H9 (cell line): ENCODE measurements around the gene DNAI1. TPM values are rescaled to one million over a fixed set of nuclear protein-coding genes. Genes with fewer than 3 reads are reported as not detected.

ENCODE experiments used
- DNase-seq: peaks from one replicate; pipeline ENCODE4 v3.0.0-alpha.2; 2017
- H2AFZ ChIP-seq: one replicate; pipeline ENCODE4 v1.6.1; 2013; ENCODE audit warnings: mild to moderate bottlenecking, low read length, control low read depth, moderate library complexity
- H2AK5ac ChIP-seq: 2 replicates; pipeline ENCODE4 v1.6.1; 2013; ENCODE audit warnings: low read length, control low read depth, mixed read lengths; ENCODE audit not compliant: insufficient read length
- H2BK120ac ChIP-seq: one replicate; pipeline ENCODE4 v1.6.1; 2013; ENCODE audit warnings: low read depth, mild to moderate bottlenecking, low read length, control low read depth, inconsistent platforms; ENCODE audit not compliant: poor library complexity, severe bottlenecking
- H2BK12ac ChIP-seq: 2 replicates; pipeline ENCODE4 v1.6.1; 2013; ENCODE audit warnings: low read length, control low read depth, mixed read lengths, low read depth; ENCODE audit not compliant: insufficient read length
- H2BK15ac ChIP-seq: 2 replicates; pipeline ENCODE4 v1.6.1; 2013; ENCODE audit warnings: low read depth, low read length, control low read depth
- H2BK20ac ChIP-seq: one replicate; pipeline ENCODE4 v1.6.1; 2013; ENCODE audit warnings: low read depth, mild to moderate bottlenecking, low read length, control low read depth, inconsistent platforms; ENCODE audit not compliant: poor library complexity, severe bottlenecking
- H2BK5ac ChIP-seq: 2 replicates; pipeline ENCODE4 v1.6.1; 2013; ENCODE audit warnings: low read length, control low read depth, mixed read lengths; ENCODE audit not compliant: insufficient read length
- H3K14ac ChIP-seq: 2 replicates; pipeline ENCODE4 v1.6.1; 2013; ENCODE audit warnings: low read length, control low read depth; ENCODE audit not compliant: insufficient read depth
- H3K18ac ChIP-seq: 2 replicates; pipeline ENCODE4 v1.6.1; 2013; ENCODE audit warnings: low read depth, mild to moderate bottlenecking, mixed read lengths, low read length, control low read depth; ENCODE audit not compliant: insufficient read length
- H3K23ac ChIP-seq: 2 replicates; pipeline ENCODE4 v1.6.1; 2013; ENCODE audit warnings: low read length, control low read depth, mixed read lengths, low read depth; ENCODE audit not compliant: insufficient read length
- H3K23me2 ChIP-seq: 2 replicates; pipeline ENCODE4 v1.6.1; 2013; ENCODE audit warnings: low read depth, mild to moderate bottlenecking, mixed read lengths, low read length, control low read depth; ENCODE audit not compliant: insufficient read length, poor library complexity, severe bottlenecking
- H3K27ac ChIP-seq: 2 replicates; pipeline ENCODE4 v1.5.1; 2013; ENCODE audit warnings: low read length, control low read depth, mixed read lengths, low read depth; ENCODE audit not compliant: insufficient read length
- H3K27me3 ChIP-seq: 2 replicates; pipeline ENCODE4 v1.6.1; 2013; ENCODE audit warnings: low read length, control low read depth, inconsistent platforms; ENCODE audit not compliant: insufficient read depth
- H3K4ac ChIP-seq: 2 replicates; pipeline ENCODE4 v1.6.1; 2013; ENCODE audit warnings: low read depth, mild to moderate bottlenecking, control low read depth, inconsistent platforms, low read length, moderate library complexity
- H3K4me1 ChIP-seq: 2 replicates; pipeline ENCODE4 v1.6.1; 2013; ENCODE audit warnings: low read length, control low read depth, inconsistent platforms; ENCODE audit not compliant: insufficient read depth
- H3K4me2 ChIP-seq: 2 replicates; pipeline ENCODE4 v1.6.1; 2013; ENCODE audit warnings: low read length, control low read depth, mixed read lengths; ENCODE audit not compliant: insufficient read length, insufficient read depth
- H3K56ac ChIP-seq: 2 replicates; pipeline ENCODE4 v1.6.1; 2013; ENCODE audit warnings: low read depth, mild to moderate bottlenecking, mixed read lengths, low read length, control low read depth; ENCODE audit not compliant: insufficient read length
- H3K79me1 ChIP-seq: 2 replicates; pipeline ENCODE4 v1.6.1; 2013; ENCODE audit warnings: low read depth, mild to moderate bottlenecking, moderate library complexity, low read length, control low read depth, inconsistent platforms; ENCODE audit not compliant: insufficient read depth, poor library complexity, severe bottlenecking
- H3K79me2 ChIP-seq: 2 replicates; pipeline ENCODE4 v1.6.1; 2013; ENCODE audit warnings: low read length, control low read depth, inconsistent platforms; ENCODE audit not compliant: insufficient read depth
- H3K9ac ChIP-seq: 2 replicates; pipeline ENCODE4 v1.6.1; 2013; ENCODE audit warnings: low read length, control low read depth, mixed read lengths; ENCODE audit not compliant: insufficient read length; ENCODE audit errors: extremely low read depth
- H3K9me3 ChIP-seq: one replicate; pipeline ENCODE4 v1.6.1; 2013; ENCODE audit warnings: low read depth, low read length, inconsistent platforms; ENCODE audit not compliant: control insufficient read depth
- H3T11ph ChIP-seq: one replicate; pipeline ENCODE4 v1.6.1; 2013; ENCODE audit warnings: mild to moderate bottlenecking, low read length, control low read depth, inconsistent platforms
- H4K20me1 ChIP-seq: one replicate; pipeline ENCODE4 v1.6.1; 2013; ENCODE audit not compliant: control insufficient read depth, insufficient read length, insufficient read depth
- H4K5ac ChIP-seq: 2 replicates; pipeline ENCODE4 v1.6.1; 2013; ENCODE audit warnings: low read depth, mild to moderate bottlenecking, mixed read lengths, low read length, control low read depth; ENCODE audit not compliant: insufficient read length
- H4K8ac ChIP-seq: replicated peaks from 2 replicates; pipeline ENCODE4 v1.6.1; 2013; ENCODE audit warnings: low read length, control low read depth, mixed read lengths, low read depth; ENCODE audit not compliant: insufficient read length
- H4K91ac ChIP-seq: 2 replicates; pipeline ENCODE4 v1.6.1; 2013; ENCODE audit warnings: low read depth, mild to moderate bottlenecking, moderate library complexity, mixed read lengths, low read length, control low read depth; ENCODE audit not compliant: insufficient read length
- H3K27ac Mint-ChIP-seq, 3 experiments: 2 replicates in 2 of 3; 3 replicates in 1 of 3; pipeline ENCODE4 v1.8.0; 2020 to 2021; ENCODE audit warnings: mixed read lengths in 3 of 3, mild to moderate bottlenecking in 1 of 3, moderate library complexity in 1 of 3
- H3K27me3 Mint-ChIP-seq: 2 replicates; pipeline ENCODE4 v1.8.0; 2021; ENCODE audit warnings: low read depth, mild to moderate bottlenecking, moderate library complexity, mixed read lengths
- H3K36me3 Mint-ChIP-seq, 3 experiments: 2 replicates in 2 of 3; 3 replicates in 1 of 3; pipeline ENCODE4 v1.8.0; 2020 to 2021; ENCODE audit warnings: low read depth in 3 of 3, mixed read lengths in 3 of 3; ENCODE audit not compliant: insufficient read depth in 1 of 3
- H3K4me1 Mint-ChIP-seq, 2 experiments: 2 replicates each; pipeline ENCODE4 v1.8.0; 2020; ENCODE audit warnings: mixed read lengths in 2 of 2
- H3K4me3 Mint-ChIP-seq, 2 experiments: 2 replicates in 1 of 2; 3 replicates in 1 of 2; pipeline ENCODE4 v1.8.0; 2020 to 2021; ENCODE audit warnings: mild to moderate bottlenecking in 2 of 2, mixed read lengths in 2 of 2, moderate library complexity in 1 of 2
- H3K9me3 Mint-ChIP-seq, 2 experiments: 2 replicates in 1 of 2; 3 replicates in 1 of 2; pipeline ENCODE4 v1.8.0; 2020; ENCODE audit warnings: mild to moderate bottlenecking in 2 of 2, mixed read lengths in 2 of 2, moderate library complexity in 1 of 2
- WGBS: extraction: QIAGEN DNeasy Blood & Tissue Kit; methylation state at CpG from one replicate; pipeline ENCODE4 v1.1.7; 2013; ENCODE audit warnings: missing lambda C conversion rate, low lambda C conversion rate, mixed read lengths; ENCODE audit not compliant: insufficient read length; ENCODE audit errors: extremely low coverage; 5-methylcytosine and 5-hydroxymethylcytosine counted together
- total RNA-seq: library from RNA; stranded (reverse); gene quantifications from 2 replicates; pipeline ENCODE4 v1.2.1, GENCODE V29; 2021
- TF ChIP-seq, protein P1 (sequence below): fragments of 200-600 bp; sonication (generic); conservative IDR thresholded peaks from 3 replicates; pipeline ENCODE4 v1.8.0; 2021; ENCODE audit warnings: antibody characterized with exemption, mild to moderate bottlenecking

Gene DNAI1
- total RNA-seq, 1 experiment from 2014 or later = 0.22 TPM

DNA sequence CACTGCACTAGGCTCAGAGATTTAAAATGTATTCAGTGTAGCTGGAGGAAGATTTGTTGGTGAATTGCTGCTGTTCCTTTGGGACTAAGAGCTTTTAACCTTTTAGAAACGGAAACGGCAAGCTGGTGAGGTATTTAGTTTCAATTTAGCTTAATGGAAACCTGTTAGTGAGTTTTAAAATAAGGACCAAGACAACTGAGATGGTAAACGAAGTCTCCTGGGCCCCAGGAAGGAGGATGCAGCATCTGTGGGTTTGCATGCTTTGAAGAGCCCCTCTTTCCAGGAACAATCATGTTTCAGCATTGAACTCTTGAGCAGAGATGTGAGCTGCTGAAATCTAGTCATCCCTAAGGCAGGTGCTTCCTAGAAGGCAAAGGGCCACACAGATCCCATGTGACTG lies 16.5 kb downstream of the DNAI1 start:
- Mint-ChIP-seq H3K4me3 (no peak overlapping the region), H3K27me3 (peaks cover 14% of the 10 kb centered on the region), H3K36me3 (no peaks in the 10 kb centered on the region), H3K27ac (no peak overlapping the region), H3K9me3 (no peaks in the 10 kb centered on the region), H3K4me1 (no peaks in the 10 kb centered on the region)
- H2AFZ ChIP-seq = no peak overlapping the region
- H3K4ac ChIP-seq = no peak overlapping the region
- no peaks in the 10 kb centered on the region for H3K79me1 ChIP-seq
- no CpG with 5 or more reads among the region's 3 CpGs for WGBS
- no peak overlapping the region for H2BK20ac ChIP-seq
- no peak overlapping the region for H3K9ac ChIP-seq
- no peak overlapping the region for H3K27ac ChIP-seq
- H2AK5ac ChIP-seq = no peak overlapping the region
- H4K5ac ChIP-seq = no peak overlapping the region
- H3K23ac ChIP-seq = no peak overlapping the region
- H3K23me2 ChIP-seq = no peaks in the 10 kb centered on the region
- TF ChIP-seq, protein P1, sequence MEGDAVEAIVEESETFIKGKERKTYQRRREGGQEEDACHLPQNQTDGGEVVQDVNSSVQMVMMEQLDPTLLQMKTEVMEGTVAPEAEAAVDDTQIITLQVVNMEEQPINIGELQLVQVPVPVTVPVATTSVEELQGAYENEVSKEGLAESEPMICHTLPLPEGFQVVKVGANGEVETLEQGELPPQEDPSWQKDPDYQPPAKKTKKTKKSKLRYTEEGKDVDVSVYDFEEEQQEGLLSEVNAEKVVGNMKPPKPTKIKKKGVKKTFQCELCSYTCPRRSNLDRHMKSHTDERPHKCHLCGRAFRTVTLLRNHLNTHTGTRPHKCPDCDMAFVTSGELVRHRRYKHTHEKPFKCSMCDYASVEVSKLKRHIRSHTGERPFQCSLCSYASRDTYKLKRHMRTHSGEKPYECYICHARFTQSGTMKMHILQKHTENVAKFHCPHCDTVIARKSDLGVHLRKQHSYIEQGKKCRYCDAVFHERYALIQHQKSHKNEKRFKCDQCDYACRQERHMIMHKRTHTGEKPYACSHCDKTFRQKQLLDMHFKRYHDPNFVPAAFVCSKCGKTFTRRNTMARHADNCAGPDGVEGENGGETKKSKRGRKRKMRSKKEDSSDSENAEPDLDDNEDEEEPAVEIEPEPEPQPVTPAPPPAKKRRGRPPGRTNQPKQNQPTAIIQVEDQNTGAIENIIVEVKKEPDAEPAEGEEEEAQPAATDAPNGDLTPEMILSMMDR = no peak
- H3K4me1 ChIP-seq = no peaks in the 10 kb centered on the region
- no peaks in the 10 kb centered on the region for H3K79me2 ChIP-seq
- no peak overlapping the region for H2BK15ac ChIP-seq
- no peak overlapping the region for H3K4me2 ChIP-seq
- H3K18ac ChIP-seq = no peak overlapping the region
- no peak overlapping the region for H3K56ac ChIP-seq
- no peaks in the 10 kb centered on the region for H4K20me1 ChIP-seq
- H3K27me3 ChIP-seq = no peaks in the 10 kb centered on the region
- no peak overlapping the region for H2BK12ac ChIP-seq
- DNase-seq = no peak
- no peaks in the 10 kb centered on the region for H3K9me3 ChIP-seq
- no peak overlapping the region for H4K8ac ChIP-seq
- no peak overlapping the region for H2BK120ac ChIP-seq
- H4K91ac ChIP-seq = no peak overlapping the region
- H2BK5ac ChIP-seq = no peak overlapping the region
- H3T11ph ChIP-seq = no peak overlapping the region
- H3K14ac ChIP-seq = no peak overlapping the region
